ENCODE measurements around the gene RGS6. TPM values are rescaled to one million over a fixed set of nuclear protein-coding genes. Genes with fewer than 3 reads are reported as not detected.

The RGS6 gene
- polyA plus RNA-seq, 3 donors = not detected

- H2AFZ ChIP-seq (ENCODE audit: insufficient read depth, low read depth, low read length, poor library complexity, severe bottlenecking) = no peak overlapping the region
- no peak overlapping the region for H3K4me3 ChIP-seq (replicated peaks in 1 of 3; ENCODE audit: low read depth in 2 of 3, low read length in 3 of 3)
- no peaks in the 10 kb centered on the region for H3K4me1 Mint-ChIP-seq
- DNase-seq = no peak
- peaks cover 0 to 19% of the 10 kb centered on the region in 2 donors for H3K9me3 ChIP-seq (replicated peaks in 1 of 2; ENCODE audit: control insufficient read depth in 1 of 2, insufficient read depth in 1 of 2, low read length in 2 of 2)
- no peaks in the 10 kb centered on the region for H3K4me1 ChIP-seq (ENCODE audit: control insufficient read depth in 1 of 2, insufficient read depth in 2 of 2, low read length in 2 of 2)
- TF ChIP-seq, protein P1, sequence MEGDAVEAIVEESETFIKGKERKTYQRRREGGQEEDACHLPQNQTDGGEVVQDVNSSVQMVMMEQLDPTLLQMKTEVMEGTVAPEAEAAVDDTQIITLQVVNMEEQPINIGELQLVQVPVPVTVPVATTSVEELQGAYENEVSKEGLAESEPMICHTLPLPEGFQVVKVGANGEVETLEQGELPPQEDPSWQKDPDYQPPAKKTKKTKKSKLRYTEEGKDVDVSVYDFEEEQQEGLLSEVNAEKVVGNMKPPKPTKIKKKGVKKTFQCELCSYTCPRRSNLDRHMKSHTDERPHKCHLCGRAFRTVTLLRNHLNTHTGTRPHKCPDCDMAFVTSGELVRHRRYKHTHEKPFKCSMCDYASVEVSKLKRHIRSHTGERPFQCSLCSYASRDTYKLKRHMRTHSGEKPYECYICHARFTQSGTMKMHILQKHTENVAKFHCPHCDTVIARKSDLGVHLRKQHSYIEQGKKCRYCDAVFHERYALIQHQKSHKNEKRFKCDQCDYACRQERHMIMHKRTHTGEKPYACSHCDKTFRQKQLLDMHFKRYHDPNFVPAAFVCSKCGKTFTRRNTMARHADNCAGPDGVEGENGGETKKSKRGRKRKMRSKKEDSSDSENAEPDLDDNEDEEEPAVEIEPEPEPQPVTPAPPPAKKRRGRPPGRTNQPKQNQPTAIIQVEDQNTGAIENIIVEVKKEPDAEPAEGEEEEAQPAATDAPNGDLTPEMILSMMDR (IDR thresholded peaks at IDR 0.05) = no peak
- no peak overlapping the region for H3K9ac ChIP-seq (ENCODE audit: insufficient read depth, low read length, poor library complexity, severe bottlenecking)
- H3K79me2 ChIP-seq (ENCODE audit: insufficient read depth, low read length) = no peaks in the 10 kb centered on the region
- H3K4me2 ChIP-seq (replicated peaks; ENCODE audit: extremely low read depth, low read length, poor library complexity, severe bottlenecking) = no peak overlapping the region
- no peaks in the 10 kb centered on the region for H4K20me1 ChIP-seq (ENCODE audit: insufficient read depth, low read length)
- H3K27ac Mint-ChIP-seq = no peak overlapping the region
- H3K27ac ChIP-seq (ENCODE audit: low read depth in 1 of 2, low read length in 2 of 2) = no peak overlapping the region
- H3K4me3 Mint-ChIP-seq = no peak overlapping the region
- intact Hi-C loops (cut with micrococcal nuclease) = no loop called here
- H3K9me3 Mint-ChIP-seq = peaks cover 12 to 27% (median 16%) of the 10 kb centered on the region in 7 donors
- H3K27me3 ChIP-seq (ENCODE audit: control insufficient read depth in 2 of 2, insufficient read depth in 2 of 2, low read length in 2 of 2) = no peaks in the 10 kb centered on the region
- WGBS (ENCODE audit: insufficient coverage) = 75% methylated on average over 1 of the region's 1 CpG
- no peaks in the 10 kb centered on the region for H3K36me3 ChIP-seq (replicated peaks in 1 of 2; ENCODE audit: control insufficient read depth in 1 of 2, insufficient read depth in 2 of 2, low read length in 2 of 2)
- H3K36me3 Mint-ChIP-seq = no peaks in the 10 kb centered on the region
- H3K27me3 Mint-ChIP-seq (ENCODE audit: low read depth in 3 of 3) = peaks cover 0 to 5% (median 3%) of the 10 kb centered on the region in 3 donors
Observed at GRCh38 chr14:72430457-72430856, 498.2 kb downstream of the RGS6 start.

DNA sequence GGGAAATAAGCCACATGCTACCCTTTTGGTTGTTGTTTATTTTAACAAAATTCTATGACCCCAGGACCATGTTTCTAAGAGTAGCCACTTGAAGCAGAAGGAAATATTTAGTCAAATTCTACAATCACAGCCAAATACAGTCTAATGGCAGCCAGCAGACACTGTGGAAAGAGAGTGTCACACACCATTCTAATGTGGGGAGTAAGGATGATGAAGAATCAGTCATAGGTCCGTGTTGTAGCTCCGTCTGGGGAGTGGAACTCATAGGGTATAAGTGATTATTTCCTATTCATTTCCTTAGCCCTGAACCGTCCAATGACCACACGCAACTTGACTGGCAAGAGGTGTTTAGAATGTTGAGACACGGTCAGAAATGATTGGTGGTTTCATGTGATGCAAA lies 500.5 kb downstream of the RGS6 start:
- intact Hi-C loops (cut with micrococcal nuclease) = no loop called here
- TF ChIP-seq, protein P1 (IDR thresholded peaks at IDR 0.05) = no peak
- Histone ChIP-seq H3K4me2 (replicated peaks; ENCODE audit: extremely low read depth, low read length, poor library complexity, severe bottlenecking) (no peak overlapping the region), H4K20me1 (ENCODE audit: insufficient read depth, low read length) (no peaks in the 10 kb centered on the region), H3K27ac (ENCODE audit: low read depth in 1 of 2, low read length in 2 of 2) (no peak overlapping the region), H3K4me1 (ENCODE audit: control insufficient read depth in 1 of 2, insufficient read depth in 2 of 2, low read length in 2 of 2) (no peaks in the 10 kb centered on the region), H3K36me3 (replicated peaks in 1 of 2; ENCODE audit: control insufficient read depth in 1 of 2, insufficient read depth in 2 of 2, low read length in 2 of 2) (no peaks in the 10 kb centered on the region), H3K27me3 (ENCODE audit: control insufficient read depth in 2 of 2, insufficient read depth in 2 of 2, low read length in 2 of 2) (no peaks in the 10 kb centered on the region), H3K9me3 (replicated peaks in 1 of 2; ENCODE audit: control insufficient read depth in 1 of 2, insufficient read depth in 1 of 2, low read length in 2 of 2) (peaks cover 0 to 19% of the 10 kb centered on the region in 2 donors), H2AFZ (ENCODE audit: insufficient read depth, low read depth, low read length, poor library complexity, severe bottlenecking) (no peak overlapping the region), H3K79me2 (ENCODE audit: insufficient read depth, low read length) (no peaks in the 10 kb centered on the region), H3K4me3 (replicated peaks in 1 of 3; ENCODE audit: low read depth in 2 of 3, low read length in 3 of 3) (no peak overlapping the region), H3K9ac (ENCODE audit: insufficient read depth, low read length, poor library complexity, severe bottlenecking) (no peak overlapping the region)
- no peak overlapping the region for H3K4me3 Mint-ChIP-seq
- DNase-seq = no peak
- H3K36me3 Mint-ChIP-seq = no peaks in the 10 kb centered on the region
- no CpG with 5 or more reads among the region's 5 CpGs for WGBS (ENCODE audit: insufficient coverage)
- H3K9me3 Mint-ChIP-seq = peaks cover 11 to 23% (median 12%) of the 10 kb centered on the region in 7 donors
- peaks cover 0 to 5% (median 3%) of the 10 kb centered on the region in 3 donors for H3K27me3 Mint-ChIP-seq (ENCODE audit: low read depth in 3 of 3)
- H3K4me1 Mint-ChIP-seq = no peaks in the 10 kb centered on the region
- H3K27ac Mint-ChIP-seq = no peak overlapping the region
